ENCODE measurements around the gene NINL.
"Not testable (repeated sequence)": the region's sequence is repeated elsewhere in the genome, so short reads cannot be mapped to it uniquely, and the experiment has no call there.

Gene NINL

GRCh38 chr20:25532015-25532751, 53.1 kb downstream of the NINL start:
- no peak for DNase-seq

GRCh38 chr20:25529295-25529951, 55.9 kb downstream of the NINL start:
- no peak for DNase-seq

- DNase-seq = no peak
Measured at GRCh38 chr20:25527949-25528348, 57.4 kb downstream of the NINL start.

GRCh38 chr20:25526446-25526845, 58.9 kb downstream of the NINL start:
- DNase-seq = no peak

GRCh38 chr20:25525867-25526266, 59.5 kb downstream of the NINL start:
- DNase-seq = no peak

GRCh38 chr20:25525295-25525694, 60.0 kb downstream of the NINL start:
- DNase-seq = no peak

GRCh38 chr20:25521382-25521781, 63.9 kb downstream of the NINL start:
- no peak for DNase-seq

GRCh38 chr20:25517124-25517523, 68.2 kb downstream of the NINL start:
- DNase-seq = no peak

GRCh38 chr20:25514747-25515340, 70.5 kb downstream of the NINL start:
- DNase-seq = no peak

- no peak for DNase-seq
Measured at GRCh38 chr20:25514195-25514594, 71.1 kb downstream of the NINL start.

- no peak for DNase-seq
Measured at GRCh38 chr20:25512709-25513108, 72.6 kb downstream of the NINL start.

- no peak for DNase-seq
Measured at GRCh38 chr20:25511183-25511582, 74.1 kb downstream of the NINL start.

GRCh38 chr20:25510721-25511120, 74.6 kb downstream of the NINL start:
- no peak for DNase-seq

- no peak for DNase-seq
Measured at GRCh38 chr20:25510202-25510601, 75.1 kb downstream of the NINL start.

GRCh38 chr20:25509084-25509483, 76.2 kb downstream of the NINL start:
- DNase-seq = no peak

- no peak for DNase-seq
Measured at GRCh38 chr20:25508083-25508770, 77.1 kb downstream of the NINL start.

- DNase-seq = no peak
Measured at GRCh38 chr20:25507385-25508082, 77.8 kb downstream of the NINL start.

- DNase-seq = no peak
Measured at GRCh38 chr20:25504366-25505135, 80.8 kb downstream of the NINL start.

GRCh38 chr20:25503936-25504335, 81.4 kb downstream of the NINL start:
- no peak for DNase-seq

- not testable (repeated sequence) for DNase-seq
Measured at GRCh38 chr20:25503051-25503639, 82.2 kb downstream of the NINL start.

GRCh38 chr20:25500880-25501351, 84.4 kb downstream of the NINL start:
- no peak for DNase-seq

All from stimulated activated CD4-positive, alpha-beta T cell treated with anti-CD3 and anti-CD28 coated beads, Interleukin-15, amount 100 ng/mL, for 24 hours (primary cell).